GM18526 (cell line): ENCODE measurements around the gene C12orf57.
A peak's percentile ranks its signal among the peaks of the same experiment; 100 is the strongest.

ENCODE experiments used
- POLR2A ChIP-seq: IDR thresholded peaks from 3 replicates; pipeline ENCODE4 v1.6.1; 2011; ENCODE audit not compliant: insufficient read length; ENCODE audit errors: extremely low read depth

Gene C12orf57

GRCh38 chr12:6961695-6962284, 18.0 kb downstream of the C12orf57 start:
- no peak for TF ChIP-seq POLR2A

- TF ChIP-seq POLR2A = peak; percentile 16
Measured at GRCh38 chr12:6962285-6963015, 18.6 kb downstream of the C12orf57 start.

- TF ChIP-seq POLR2A = no peak
Measured at GRCh38 chr12:6963016-6963731, 19.4 kb downstream of the C12orf57 start.

DNA sequence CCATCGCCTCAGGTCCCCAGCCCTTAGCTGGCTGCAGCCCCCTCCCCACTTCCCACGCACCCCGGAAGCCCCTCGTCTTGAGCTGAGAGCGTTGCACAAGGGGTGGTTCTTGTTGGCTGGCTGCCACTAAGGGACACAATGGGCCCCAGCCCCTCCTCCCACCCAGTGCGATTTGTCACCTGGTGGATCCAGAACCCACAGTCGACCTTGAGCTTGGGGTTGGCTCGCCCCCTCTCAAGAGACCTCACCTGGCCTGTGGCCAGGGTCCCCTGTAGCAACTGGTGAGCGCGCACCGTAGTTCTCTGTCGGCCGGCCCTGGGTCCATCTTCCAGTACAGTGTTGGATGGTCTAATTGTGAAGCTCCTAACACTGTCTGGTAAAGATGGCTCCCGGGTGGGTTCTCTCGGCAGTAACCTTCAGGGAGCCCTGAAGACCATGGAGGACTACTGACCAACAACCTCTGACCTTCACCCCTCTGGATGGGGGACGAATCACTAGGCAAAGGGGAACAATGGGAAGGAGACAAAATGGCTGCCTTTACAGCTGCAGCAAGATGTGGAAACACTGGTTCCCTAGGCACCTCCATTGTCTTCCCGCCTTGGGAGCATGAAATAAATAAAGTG, 20.1 kb downstream of the C12orf57 start:
- TF ChIP-seq POLR2A = no peak

- TF ChIP-seq POLR2A = peak; percentile 1
Measured at GRCh38 chr12:6964605-6965025, 20.8 kb downstream of the C12orf57 start.

GRCh38 chr12:6965026-6965661, 21.3 kb downstream of the C12orf57 start:
- TF ChIP-seq POLR2A = peak; percentile 11

- no peak for TF ChIP-seq POLR2A
Measured at GRCh38 chr12:6965714-6966113, 21.9 kb downstream of the C12orf57 start.

DNA sequence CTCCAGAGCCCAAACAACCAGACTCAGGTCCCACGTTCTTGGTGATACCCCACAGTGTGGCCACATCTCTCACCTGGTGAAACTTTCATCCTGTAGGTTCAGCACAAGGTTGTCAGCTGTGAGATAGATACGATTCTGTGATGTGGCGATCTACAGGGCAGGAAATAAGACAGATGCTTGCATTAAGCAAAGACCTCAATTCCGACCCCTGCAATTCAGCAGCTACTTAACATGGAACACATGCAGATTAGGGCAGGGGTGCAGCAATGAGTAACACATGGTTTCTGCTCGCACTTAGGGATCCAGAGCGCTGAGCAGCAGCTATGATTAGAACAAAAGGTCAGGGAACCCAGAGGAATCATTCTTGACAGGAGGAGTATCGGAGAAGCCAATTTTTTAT, 22.5 kb downstream of the C12orf57 start:
- no peak for TF ChIP-seq POLR2A

DNA sequence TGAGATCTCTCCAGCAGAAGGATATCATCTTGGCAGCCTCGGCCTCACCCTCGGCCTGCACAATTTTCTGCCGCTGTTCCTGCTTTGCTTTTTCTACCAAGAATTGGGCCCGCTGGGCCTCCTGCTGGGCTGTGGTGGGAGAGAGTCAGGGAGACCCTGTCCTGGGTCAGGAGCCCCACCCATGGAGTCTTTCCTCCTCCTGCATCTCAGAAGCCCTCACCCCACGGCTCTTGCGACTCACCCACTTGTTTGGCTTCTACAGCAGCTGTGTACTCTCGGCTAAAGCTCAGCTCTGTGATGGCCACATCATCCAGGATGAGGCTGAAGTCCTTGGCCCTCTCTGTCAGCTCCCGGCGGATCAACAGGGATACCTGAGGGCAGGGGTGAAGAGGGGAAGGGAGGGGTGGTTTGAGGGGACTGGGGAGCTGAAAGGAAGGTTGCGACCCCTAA, 23.9 kb downstream of the C12orf57 start:
- TF ChIP-seq POLR2A = no peak

GRCh38 chr12:6968426-6968825, 24.6 kb downstream of the C12orf57 start:
- no peak for TF ChIP-seq POLR2A

DNA sequence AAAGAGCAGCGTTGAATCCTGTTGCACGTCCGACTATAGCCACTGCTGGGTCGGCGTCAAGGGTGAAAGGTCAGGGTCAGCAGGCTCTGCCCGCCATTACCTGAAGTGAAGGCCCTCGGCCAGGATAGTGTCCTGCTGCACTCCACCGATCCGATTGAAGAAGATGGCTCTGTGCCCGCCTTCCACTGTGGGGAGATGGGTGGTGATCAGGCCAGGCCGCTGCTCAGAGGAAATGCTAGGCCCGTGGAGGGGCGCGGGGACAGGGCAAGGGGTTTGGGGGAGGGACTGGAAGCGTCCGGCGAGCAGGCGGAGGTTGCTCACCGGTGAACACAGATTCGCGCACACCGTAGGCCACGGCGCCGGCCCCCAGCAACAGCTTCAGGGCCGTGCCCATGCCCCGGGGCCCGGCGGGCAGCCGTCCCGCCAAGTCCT, 26.3 kb downstream of the C12orf57 start:
- no peak for TF ChIP-seq POLR2A

DNA sequence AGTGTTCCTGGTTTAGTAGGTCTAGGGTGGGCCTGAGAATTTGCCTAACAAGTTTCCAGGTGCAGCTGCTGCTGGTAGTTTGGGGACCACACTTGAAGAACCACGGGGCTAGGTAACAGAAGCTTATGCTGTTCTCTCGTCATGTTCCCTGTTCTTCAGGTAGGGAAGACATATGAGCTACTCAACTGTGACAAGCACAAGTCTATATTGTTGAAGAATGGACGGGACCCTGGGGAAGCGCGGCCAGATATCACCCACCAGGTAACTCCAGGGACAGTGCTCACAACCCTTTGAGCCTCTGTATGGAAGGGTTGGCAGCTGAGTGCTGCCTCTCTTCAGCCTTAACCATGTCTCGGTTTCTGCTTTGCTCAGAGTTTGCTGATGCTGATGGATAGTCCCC, 30.4 kb downstream of the C12orf57 start:
- no peak for TF ChIP-seq POLR2A

GRCh38 chr12:6975297-6976032, 31.6 kb downstream of the C12orf57 start:
- no peak for TF ChIP-seq POLR2A

- no peak for TF ChIP-seq POLR2A
Measured at GRCh38 chr12:6977653-6978052, 33.8 kb downstream of the C12orf57 start.
